Tibial artery (tissue), 4 donors: ENCODE measurements around the gene PPY.

ENCODE experiments used
- DNase-seq, 2 donors: peaks; one replicate each; pipeline ENCODE4 v3.0.0-alpha.2; 2019
- H3K27ac ChIP-seq, 2 donors: fragments of 200-600 bp; sonication (generic) in 1 of 2; 1 replicate in 1 of 2; 2 replicates in 1 of 2; pipeline ENCODE4 v1.5.1; 2018 to 2019; ENCODE audit warnings: mild to moderate bottlenecking in 1 of 2
- H3K27me3 ChIP-seq, 2 donors: fragments of 200-600 bp; sonication (generic) in 1 of 2; one replicate each; pipeline versions ENCODE4 v1.5.1 to v1.6.0; 2016 to 2019
- H3K36me3 ChIP-seq, 3 donors: fragments of 200-600 bp; sonication (generic) in 2 of 3; one replicate each; pipeline ENCODE4 v1.5.1; 2016 to 2019; ENCODE audit warnings: mild to moderate bottlenecking in 2 of 3
- H3K4me1 ChIP-seq, 4 donors: fragments of 200-600 bp; sonication (generic) in 2 of 4; 1 replicate in 3 of 4; 2 replicates in 1 of 4; pipeline ENCODE4 v1.5.1; 2016 to 2019
- H3K4me3 ChIP-seq, 2 donors: fragments of 200-600 bp; sonication (generic) in 1 of 2; 1 replicate in 1 of 2; 2 replicates in 1 of 2; pipeline ENCODE4 v1.5.1; 2018 to 2019; ENCODE audit warnings: mild to moderate bottlenecking in 2 of 2
- H3K9me3 ChIP-seq, 3 donors: fragments of 200-600 bp; sonication (generic) in 1 of 3; one replicate each; pipeline ENCODE4 v1.5.1; 2016 to 2019
- intact Hi-C: fragments of 100-400 bp; cut with DNase I; formaldehyde crosslinking; loops from one replicate; pipeline ENCODE4 v1.15.0; 2023; ENCODE audit warnings: low total_unique reads
- TF ChIP-seq, protein P1 (sequence below), 2 experiments: fragments of 200-600 bp in 1 of 2; fragments of 450-650 bp in 1 of 2; IDR thresholded peaks; one replicate each; pipeline ENCODE4 v1.5.1; 2017 to 2019; ENCODE audit warnings: antibody characterized with exemption in 2 of 2, mild to moderate bottlenecking in 1 of 2, moderate library complexity in 1 of 2

The PPY gene

DNA sequence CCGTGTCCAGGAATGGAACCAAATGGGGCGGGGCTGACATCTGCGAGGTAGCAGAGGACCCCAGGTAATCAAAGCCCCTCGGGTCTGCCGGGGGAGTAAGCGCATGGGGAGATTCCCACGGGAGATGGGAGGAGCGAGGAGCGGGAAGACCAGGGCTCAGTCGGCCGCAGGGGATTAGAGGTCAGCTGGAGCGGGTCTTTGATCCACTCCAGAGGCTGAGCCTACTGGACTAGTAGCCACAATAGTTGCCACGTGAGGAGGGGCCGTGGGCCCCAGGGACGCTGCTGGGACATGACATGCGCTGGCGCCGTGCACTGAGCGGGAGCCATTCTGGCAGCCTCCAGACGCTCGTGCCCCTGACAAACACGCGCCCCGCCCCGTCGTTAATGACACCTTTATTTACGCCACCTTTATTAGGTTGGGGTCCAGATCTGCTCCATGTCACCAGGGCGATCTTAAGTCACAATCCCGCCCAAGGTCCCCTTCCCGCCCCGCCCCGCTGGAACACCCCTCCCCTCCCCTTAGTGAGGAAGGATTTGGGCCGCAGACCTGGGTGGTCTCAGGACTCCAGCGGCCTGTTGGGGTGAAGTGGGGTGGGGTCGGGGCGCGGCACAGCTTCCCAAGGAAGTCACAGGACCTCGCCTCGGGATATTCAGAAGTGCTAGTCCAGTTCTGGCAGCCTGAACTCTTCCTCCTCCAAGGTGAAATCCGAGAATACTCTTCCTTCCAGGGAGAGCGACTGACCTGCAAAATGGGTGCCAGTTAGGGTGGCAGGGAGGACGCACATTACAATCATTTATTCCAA is 15.0 kb downstream of the PPY start:
- Histone ChIP-seq H3K27me3 (peaks cover 0 to 47% of the 10 kb centered on the region in 2 donors), H3K9me3 (no peaks in the 10 kb centered on the region), H3K27ac (no peak overlapping the region), H3K4me3 (peak overlapping the region; percentile 7 to 43), H3K4me1 (peaks cover 0 to 14% (median 9%) of the 10 kb centered on the region in 4 donors), H3K36me3 (no peaks in the 10 kb centered on the region)
- DNase-seq = no peak
- intact Hi-C loops = no loop called here
- TF ChIP-seq, protein P1, sequence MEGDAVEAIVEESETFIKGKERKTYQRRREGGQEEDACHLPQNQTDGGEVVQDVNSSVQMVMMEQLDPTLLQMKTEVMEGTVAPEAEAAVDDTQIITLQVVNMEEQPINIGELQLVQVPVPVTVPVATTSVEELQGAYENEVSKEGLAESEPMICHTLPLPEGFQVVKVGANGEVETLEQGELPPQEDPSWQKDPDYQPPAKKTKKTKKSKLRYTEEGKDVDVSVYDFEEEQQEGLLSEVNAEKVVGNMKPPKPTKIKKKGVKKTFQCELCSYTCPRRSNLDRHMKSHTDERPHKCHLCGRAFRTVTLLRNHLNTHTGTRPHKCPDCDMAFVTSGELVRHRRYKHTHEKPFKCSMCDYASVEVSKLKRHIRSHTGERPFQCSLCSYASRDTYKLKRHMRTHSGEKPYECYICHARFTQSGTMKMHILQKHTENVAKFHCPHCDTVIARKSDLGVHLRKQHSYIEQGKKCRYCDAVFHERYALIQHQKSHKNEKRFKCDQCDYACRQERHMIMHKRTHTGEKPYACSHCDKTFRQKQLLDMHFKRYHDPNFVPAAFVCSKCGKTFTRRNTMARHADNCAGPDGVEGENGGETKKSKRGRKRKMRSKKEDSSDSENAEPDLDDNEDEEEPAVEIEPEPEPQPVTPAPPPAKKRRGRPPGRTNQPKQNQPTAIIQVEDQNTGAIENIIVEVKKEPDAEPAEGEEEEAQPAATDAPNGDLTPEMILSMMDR (IDR thresholded peaks at IDR 0.05) = no peak

DNA sequence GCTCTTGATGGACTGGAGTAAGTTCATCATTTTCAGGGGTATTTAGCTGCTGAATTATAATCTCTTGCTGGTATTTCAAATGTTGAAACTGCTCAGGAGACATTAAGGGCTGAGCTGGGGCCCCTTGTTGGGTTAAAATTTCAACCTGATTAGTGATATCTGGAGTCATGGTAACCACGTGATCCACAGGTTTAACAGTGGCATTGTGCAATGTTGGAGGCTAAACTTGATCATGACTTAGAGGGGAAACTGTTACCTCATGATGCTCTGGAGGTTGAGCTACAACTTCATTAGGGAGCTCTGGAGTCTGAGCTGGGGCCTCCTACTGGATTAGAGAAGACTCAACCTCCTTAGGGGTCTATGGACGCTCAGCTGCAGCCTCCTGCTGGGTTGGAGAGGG is 17.7 kb downstream of the PPY start:
- intact Hi-C loops = no loop called here
- Histone ChIP-seq H3K9me3 (no peaks in the 10 kb centered on the region), H3K4me1 (peaks cover 0 to 14% (median 9%) of the 10 kb centered on the region in 4 donors), H3K4me3 (no peak overlapping the region), H3K27ac (no peak overlapping the region), H3K27me3 (peaks cover 0 to 53% of the 10 kb centered on the region in 2 donors), H3K36me3 (no peaks in the 10 kb centered on the region)
- DNase-seq = no peak
- TF ChIP-seq, protein P1 (IDR thresholded peaks at IDR 0.05) = no peak

DNA sequence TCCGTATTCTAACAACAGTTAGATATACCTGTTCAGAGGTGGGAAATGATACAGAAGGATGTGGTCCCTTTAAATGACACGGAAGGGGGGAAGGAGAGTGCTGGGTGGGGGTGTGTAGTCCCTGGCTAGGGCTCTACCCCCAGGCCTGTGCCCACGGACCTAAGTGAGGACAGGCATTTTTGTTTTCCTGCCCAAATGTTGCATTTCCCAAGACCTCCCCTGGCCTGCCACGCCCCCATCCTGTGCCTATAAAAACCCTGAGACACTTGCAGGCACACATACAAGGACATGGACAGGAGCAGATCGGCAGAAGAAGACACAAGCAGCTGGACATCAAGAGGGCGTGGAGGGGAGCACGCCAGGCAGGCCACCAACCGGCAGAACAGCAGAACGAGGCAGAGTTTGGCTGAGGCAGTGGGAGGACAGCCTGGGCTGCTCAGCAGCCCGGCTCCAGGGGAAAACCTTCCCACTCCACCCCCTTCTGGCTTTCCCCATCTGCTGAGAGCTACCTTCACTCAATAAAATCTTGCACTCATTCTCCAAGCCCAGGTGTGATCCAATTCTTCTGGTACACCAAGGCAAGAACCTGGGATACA is 21.7 kb downstream of the PPY start:
- H3K4me1 ChIP-seq = peaks cover 0 to 13% (median 4%) of the 10 kb centered on the region in 4 donors
- TF ChIP-seq, protein P1 (IDR thresholded peaks at IDR 0.05) = no peak
- no peak overlapping the region for H3K4me3 ChIP-seq
- DNase-seq = no peak
- no peaks in the 10 kb centered on the region for H3K9me3 ChIP-seq
- H3K27me3 ChIP-seq = peaks cover 0 to 37% of the 10 kb centered on the region in 2 donors
- intact Hi-C loops = no loop called here
- no peak overlapping the region for H3K27ac ChIP-seq
- no peaks in the 10 kb centered on the region for H3K36me3 ChIP-seq

DNA sequence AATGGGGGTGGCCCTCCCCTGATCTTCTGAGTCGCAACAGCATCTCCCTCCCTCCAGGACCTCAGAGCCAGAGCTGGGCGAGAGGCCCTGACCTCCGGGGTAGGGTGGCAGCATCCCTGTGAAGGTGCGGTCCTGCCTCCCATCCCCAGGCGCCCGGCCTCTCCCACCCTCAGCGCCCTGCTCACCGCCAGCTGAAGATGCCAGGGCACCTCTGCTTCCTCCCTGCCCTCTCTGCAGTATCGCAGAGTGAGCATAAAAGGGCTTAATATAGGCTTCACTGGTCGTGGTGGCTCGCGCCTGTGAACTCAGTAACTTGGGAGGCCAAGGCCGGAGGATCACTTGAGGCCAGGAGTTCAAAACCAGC is 24.3 kb downstream of the PPY start:
- H3K4me1 ChIP-seq = peaks cover 0 to 13% (median 4%) of the 10 kb centered on the region in 4 donors
- H3K9me3 ChIP-seq = no peaks in the 10 kb centered on the region
- TF ChIP-seq, protein P1 (IDR thresholded peaks at IDR 0.05) = no peak
- intact Hi-C loops = no loop called here
- peaks cover 0 to 22% of the 10 kb centered on the region in 2 donors for H3K27me3 ChIP-seq
- no peak overlapping the region for H3K27ac ChIP-seq
- DNase-seq = no peak
- no peaks in the 10 kb centered on the region for H3K36me3 ChIP-seq
- H3K4me3 ChIP-seq = peak overlapping the region in 1 of 2 donors; percentile 42

DNA sequence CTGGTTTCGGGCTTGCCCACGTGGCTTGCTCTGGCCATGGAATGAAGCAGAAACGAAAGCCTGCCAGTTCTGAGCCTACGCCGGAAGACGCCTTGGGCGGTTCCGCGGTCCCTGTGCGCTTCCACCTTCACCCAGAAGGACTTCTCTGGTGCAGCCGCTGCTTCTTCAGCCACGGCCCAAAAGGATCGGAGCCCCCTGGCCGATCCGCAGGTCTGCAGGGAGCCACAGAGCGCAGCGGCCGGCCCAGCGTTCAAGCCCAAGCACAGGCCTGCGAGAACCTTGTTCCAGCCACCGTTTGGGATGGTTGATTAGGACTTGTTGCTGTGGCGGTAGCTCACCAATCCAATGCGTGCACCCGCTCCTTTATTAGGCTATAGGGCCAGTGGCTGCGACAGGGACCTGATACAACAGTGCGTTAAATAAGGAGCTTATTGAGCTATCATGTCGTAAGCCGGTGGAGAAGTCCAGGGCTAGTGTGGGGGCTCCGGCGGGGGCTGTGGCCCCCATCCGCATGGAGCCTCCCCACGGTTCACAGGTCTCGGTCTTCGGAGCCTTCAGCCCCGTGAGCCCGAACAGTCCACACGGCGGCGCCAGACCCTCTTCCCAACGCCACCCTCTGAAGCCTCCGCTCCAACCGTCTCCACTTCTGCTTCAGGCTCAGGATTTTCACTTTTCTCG is 24.8 kb downstream of the PPY start:
- Histone ChIP-seq H3K27ac (no peak overlapping the region), H3K4me3 (peak overlapping the region; percentile 34 to 42), H3K27me3 (peaks cover 0 to 24% of the 10 kb centered on the region in 2 donors), H3K9me3 (no peaks in the 10 kb centered on the region), H3K4me1 (peaks cover 0 to 13% (median 4%) of the 10 kb centered on the region in 4 donors), H3K36me3 (no peaks in the 10 kb centered on the region)
- intact Hi-C loops = no loop called here
- TF ChIP-seq, protein P1 (IDR thresholded peaks at IDR 0.05) = peak; percentile 34 to 50
- DNase-seq = no peak
